ENCODE measurements around the gene PAK6.

Gene PAK6

GRCh38 chr15:40255033-40255432 is 16.2 kb downstream of the PAK6 start:
- no peak for DNase-seq (ENCODE audit: low read depth, low spot score)

GRCh38 chr15:40256638-40257235 is 17.9 kb downstream of the PAK6 start:
- no peak for DNase-seq (ENCODE audit: low read depth, low spot score)

GRCh38 chr15:40257656-40258450 is 19.0 kb downstream of the PAK6 start:
- no peak for DNase-seq (ENCODE audit: low read depth, low spot score)

GRCh38 chr15:40258544-40258943 is 19.7 kb downstream of the PAK6 start:
- DNase-seq (ENCODE audit: low read depth, low spot score) = no peak

GRCh38 chr15:40259021-40259420 is 20.2 kb downstream of the PAK6 start:
- DNase-seq (ENCODE audit: low read depth, low spot score) = no peak

- DNase-seq (ENCODE audit: low read depth, low spot score) = no peak
Observed at GRCh38 chr15:40263024-40263754, 24.3 kb downstream of the PAK6 start.

DNA sequence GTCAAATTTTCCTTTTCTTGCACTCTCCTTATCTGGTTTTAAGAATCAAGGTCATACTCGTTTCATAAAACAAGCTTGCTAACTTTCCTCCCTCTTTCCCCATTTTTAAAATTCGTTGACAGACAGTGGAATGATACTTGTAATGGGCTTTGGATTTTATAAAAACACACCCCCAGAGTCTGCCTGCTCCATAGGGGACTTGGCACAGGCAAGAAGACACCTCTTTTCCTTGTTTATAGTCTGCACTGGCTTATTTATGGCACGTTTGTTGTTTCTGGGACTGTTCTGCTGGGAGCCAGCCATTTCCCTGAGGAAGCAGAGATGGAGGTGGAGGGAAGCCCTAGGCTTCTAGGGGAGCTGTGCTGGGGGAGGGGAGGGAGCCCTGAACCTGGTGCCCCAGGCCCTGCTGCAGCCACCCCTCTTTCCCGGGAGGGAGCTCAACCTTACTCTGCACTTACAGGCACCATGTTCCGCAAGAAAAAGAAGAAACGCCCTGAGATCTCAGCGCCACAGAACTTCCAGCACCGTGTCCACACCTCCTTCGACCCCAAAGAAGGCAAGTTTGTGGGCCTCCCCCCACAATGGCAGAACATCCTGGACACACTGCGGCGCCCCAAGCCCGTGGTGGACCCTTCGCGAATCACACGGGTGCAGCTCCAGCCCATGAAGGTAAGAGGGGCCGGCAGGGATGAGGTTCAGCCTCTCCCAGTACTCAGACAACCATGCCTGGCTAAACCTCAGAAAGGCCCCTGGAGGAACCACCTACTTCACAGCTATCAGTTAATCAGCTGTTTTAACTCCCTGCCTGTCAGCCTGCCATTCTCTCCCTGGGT is 25.7 kb downstream of the PAK6 start:
- DNase-seq (ENCODE audit: low read depth, low spot score) = no peak

GRCh38 chr15:40265355-40265754 is 26.5 kb downstream of the PAK6 start:
- DNase-seq (ENCODE audit: low read depth, low spot score) = no peak

DNA sequence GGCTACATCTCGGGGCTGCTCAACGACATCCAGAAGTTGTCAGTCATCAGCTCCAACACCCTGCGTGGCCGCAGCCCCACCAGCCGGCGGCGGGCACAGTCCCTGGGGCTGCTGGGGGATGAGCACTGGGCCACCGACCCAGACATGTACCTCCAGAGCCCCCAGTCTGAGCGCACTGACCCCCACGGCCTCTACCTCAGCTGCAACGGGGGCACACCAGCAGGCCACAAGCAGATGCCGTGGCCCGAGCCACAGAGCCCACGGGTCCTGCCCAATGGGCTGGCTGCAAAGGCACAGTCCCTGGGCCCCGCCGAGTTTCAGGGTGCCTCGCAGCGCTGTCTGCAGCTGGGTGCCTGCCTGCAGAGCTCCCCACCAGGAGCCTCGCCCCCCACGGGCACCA is 27.0 kb downstream of the PAK6 start:
- DNase-seq (ENCODE audit: low read depth, low spot score) = no peak

DNA sequence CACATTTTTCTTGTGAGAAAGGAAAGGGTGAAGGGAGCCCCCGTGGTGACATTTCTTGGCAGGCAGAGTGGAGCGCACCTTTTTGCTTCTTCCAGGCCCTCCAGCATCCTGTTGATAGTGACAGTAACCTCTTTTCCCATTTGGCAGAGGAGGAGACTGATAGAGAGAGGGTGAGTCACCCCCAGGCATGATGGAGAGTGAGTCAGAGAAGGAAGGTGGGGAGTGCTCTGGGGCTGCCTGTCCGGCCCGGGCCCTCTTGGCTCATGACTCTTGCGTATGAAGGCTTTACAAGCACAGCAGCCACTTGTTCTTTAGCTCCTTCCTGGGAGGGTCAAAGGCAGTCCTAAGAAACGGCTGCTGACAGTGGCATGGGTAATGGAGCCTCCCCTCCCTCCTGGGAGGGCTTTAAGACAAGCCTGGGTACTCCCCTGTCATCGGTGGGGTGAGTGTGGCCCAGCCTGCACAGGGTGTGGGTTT is 28.0 kb downstream of the PAK6 start:
- no peak for DNase-seq (ENCODE audit: low read depth, low spot score)

- DNase-seq (ENCODE audit: low read depth, low spot score) = no peak
Observed at GRCh38 chr15:40267670-40268069, 28.8 kb downstream of the PAK6 start.

DNA sequence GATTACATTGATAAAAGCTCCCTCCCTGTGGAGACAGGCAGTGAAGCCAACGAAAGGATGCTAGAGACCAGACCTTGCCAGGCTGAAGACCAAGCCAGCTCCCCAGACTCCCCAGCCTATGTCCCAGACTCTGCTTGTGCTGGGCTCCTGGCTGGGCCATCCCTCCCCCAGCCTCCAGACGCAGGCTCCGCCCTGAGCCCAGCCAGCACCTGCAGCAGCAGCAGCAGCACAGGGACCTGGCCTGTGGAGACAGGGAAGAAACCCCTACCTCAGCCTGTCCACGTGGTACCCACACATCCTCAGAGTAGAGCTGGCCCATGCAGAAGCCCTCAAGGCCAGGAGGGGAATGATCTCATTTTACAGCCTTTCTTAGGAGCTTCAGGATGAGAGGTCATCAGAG is 30.7 kb downstream of the PAK6 start:
- DNase-seq (ENCODE audit: low read depth, low spot score) = no peak

- DNase-seq (ENCODE audit: low read depth, low spot score) = no peak
Observed at GRCh38 chr15:40270246-40270995, 31.6 kb downstream of the PAK6 start.

- DNase-seq (ENCODE audit: low read depth, low spot score) = no peak
Observed at GRCh38 chr15:40271685-40272484, 33.0 kb downstream of the PAK6 start.

GRCh38 chr15:40272485-40273056 is 33.7 kb downstream of the PAK6 start:
- DNase-seq (ENCODE audit: low read depth, low spot score) = no peak

DNA sequence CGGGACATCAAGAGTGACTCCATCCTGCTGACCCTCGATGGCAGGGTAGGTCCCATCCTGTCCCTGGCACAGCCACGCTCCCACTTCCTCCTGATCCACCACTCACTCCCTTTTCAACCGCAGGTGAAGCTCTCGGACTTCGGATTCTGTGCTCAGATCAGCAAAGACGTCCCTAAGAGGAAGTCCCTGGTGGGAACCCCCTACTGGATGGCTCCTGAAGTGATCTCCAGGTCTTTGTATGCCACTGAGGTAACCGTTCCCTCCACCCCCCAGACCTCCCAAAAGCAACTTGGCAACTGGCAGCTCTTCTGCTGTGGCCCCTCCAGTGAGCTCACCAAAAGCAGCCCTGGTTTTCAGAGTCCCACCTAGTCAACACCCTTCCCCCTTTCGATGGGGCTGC is 34.6 kb downstream of the PAK6 start:
- no peak for DNase-seq (ENCODE audit: low read depth, low spot score)

- DNase-seq (ENCODE audit: low read depth, low spot score) = no peak
Observed at GRCh38 chr15:40274350-40275274, 35.7 kb downstream of the PAK6 start.

- DNase-seq (ENCODE audit: low read depth, low spot score) = no peak
Observed at GRCh38 chr15:40275523-40275922, 36.7 kb downstream of the PAK6 start.

DNA sequence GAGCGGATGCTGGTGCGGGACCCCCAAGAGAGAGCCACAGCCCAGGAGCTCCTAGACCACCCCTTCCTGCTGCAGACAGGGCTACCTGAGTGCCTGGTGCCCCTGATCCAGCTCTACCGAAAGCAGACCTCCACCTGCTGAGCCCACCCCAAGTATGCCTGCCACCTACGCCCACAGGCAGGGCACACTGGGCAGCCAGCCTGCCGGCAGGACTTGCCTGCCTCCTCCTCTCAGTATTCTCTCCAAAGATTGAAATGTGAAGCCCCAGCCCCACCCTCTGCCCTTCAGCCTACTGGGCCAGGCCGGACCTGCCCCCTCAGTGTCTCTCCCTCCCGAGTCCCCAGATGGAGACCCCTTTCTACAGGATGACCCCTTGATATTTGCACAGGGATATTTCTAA is 37.1 kb downstream of the PAK6 start:
- no peak for DNase-seq (ENCODE audit: low read depth, low spot score)
